Right atrium auricular region (tissue), 2 donors: ENCODE results near the gene C1QTNF5. TPM values are rescaled to one million over a fixed set of nuclear protein-coding genes. Genes with fewer than 3 reads are reported as not detected.

Source experiments
- DNase-seq: peaks from one replicate; pipeline ENCODE4 v3.0.0-alpha.2; 2019; ENCODE audit warnings: low spot score
- H3K27ac ChIP-seq, 2 donors: fragments of 200-600 bp; sonication (generic); 1 replicate in 1 of 2; 2 replicates in 1 of 2; pipeline ENCODE4 v1.5.1; 2016 to 2019
- H3K27me3 ChIP-seq, 2 donors: fragments of 200-600 bp; sonication (generic); one replicate each; pipeline versions ENCODE4 v1.5.1 to v1.6.0; 2017 to 2019
- H3K36me3 ChIP-seq: fragments of 200-600 bp; sonication (generic); one replicate; pipeline ENCODE4 v1.5.1; 2016
- H3K4me1 ChIP-seq, 2 donors: fragments of 200-600 bp; sonication (generic); one replicate each; pipeline versions ENCODE4 v1.5.1 to v1.6.0; 2017 to 2019
- H3K4me3 ChIP-seq, 2 donors: fragments of 200-600 bp; sonication (generic); 1 replicate in 1 of 2; 2 replicates in 1 of 2; pipeline ENCODE4 v1.5.1; 2017 to 2019; ENCODE audit warnings: mild to moderate bottlenecking in 1 of 2, moderate library complexity in 1 of 2
- H3K9me3 ChIP-seq, 2 donors: fragments of 200-600 bp; sonication (generic); one replicate each; pipeline ENCODE4 v1.5.1; 2019
- CTCF ChIP-seq, 2 donors: fragments of 200-600 bp; sonication (generic); IDR thresholded peaks; one replicate each; pipeline ENCODE4 v1.5.1; 2019; ENCODE audit warnings: antibody characterized with exemption in 2 of 2
- total RNA-seq, 2 donors: library from RNA; depleted of rRNA; stranded (reverse); fragments of >200 nt; gene quantifications; one replicate each; pipeline ENCODE4 v1.1.0, GENCODE V29; 2016

C1QTNF5 gene
- total RNA-seq, 2 donors from 2014 or later: 41.4 to 47.4 TPM

- Histone ChIP-seq H3K4me1 (peaks cover 0 to 64% of the 10 kb centered on the region in 2 donors), H3K27me3 (no peaks in the 10 kb centered on the region), H3K36me3 (no peaks in the 10 kb centered on the region)
Measured at GRCh38 chr11:119320776-119321524, 19.7 kb downstream of the C1QTNF5 start.

GRCh38 chr11:119320240-119320775 lies 20.4 kb downstream of the C1QTNF5 start:
- H3K4me3 ChIP-seq: peak overlapping the region; percentile 31 to 52
- H3K4me1 ChIP-seq: peaks cover 0 to 71% of the 10 kb centered on the region in 2 donors
- no peak for TF ChIP-seq CTCF (IDR thresholded peaks at IDR 0.05)
- no peaks in the 10 kb centered on the region for H3K36me3 ChIP-seq
- H3K9me3 ChIP-seq: no peaks in the 10 kb centered on the region
- H3K27ac ChIP-seq: peak overlapping the region; percentile 98 to 99
- H3K27me3 ChIP-seq: no peaks in the 10 kb centered on the region
- DNase-seq: no peak

More at GRCh38 chr11:119320776-119321524, 19.7 kb downstream of the C1QTNF5 start:
- Histone ChIP-seq H3K4me3 (peak overlapping the region; percentile 31 to 52), H3K9me3 (no peaks in the 10 kb centered on the region), H3K27ac (peak overlapping the region; percentile 98 to 99)
- no peak for TF ChIP-seq CTCF (IDR thresholded peaks at IDR 0.05)
- no peak for DNase-seq

GRCh38 chr11:119319700-119320239 lies 20.9 kb downstream of the C1QTNF5 start:
- Histone ChIP-seq H3K4me3 (no peak overlapping the region), H3K36me3 (peaks cover 2% of the 10 kb centered on the region), H3K4me1 (peaks cover 0 to 75% of the 10 kb centered on the region in 2 donors), H3K27me3 (no peaks in the 10 kb centered on the region), H3K9me3 (no peaks in the 10 kb centered on the region), H3K27ac (peak overlapping the region; percentile 98 to 99)
- TF ChIP-seq CTCF (IDR thresholded peaks at IDR 0.05): no peak
- no peak for DNase-seq

GRCh38 chr11:119319136-119319699 lies 21.5 kb downstream of the C1QTNF5 start:
- Histone ChIP-seq H3K27me3 (no peaks in the 10 kb centered on the region), H3K27ac (peak overlapping the region; percentile 98 to 99), H3K36me3 (peaks cover 8% of the 10 kb centered on the region), H3K4me3 (no peak overlapping the region), H3K9me3 (no peaks in the 10 kb centered on the region), H3K4me1 (peaks cover 0 to 75% of the 10 kb centered on the region in 2 donors)
- DNase-seq: no peak
- TF ChIP-seq CTCF (IDR thresholded peaks at IDR 0.05): no peak

GRCh38 chr11:119318240-119319135 lies 22.2 kb downstream of the C1QTNF5 start:
- H3K9me3 ChIP-seq: no peaks in the 10 kb centered on the region
- peaks cover 15% of the 10 kb centered on the region for H3K36me3 ChIP-seq
- peaks cover 0 to 75% of the 10 kb centered on the region in 2 donors for H3K4me1 ChIP-seq
- peak overlapping the region; percentile 98 to 99 for H3K27ac ChIP-seq
- no peak for TF ChIP-seq CTCF (IDR thresholded peaks at IDR 0.05)
- H3K4me3 ChIP-seq: no peak overlapping the region
- no peak for DNase-seq
- no peaks in the 10 kb centered on the region for H3K27me3 ChIP-seq
